Stimulated activated naive CD4-positive, alpha-beta T cell (primary cell): ENCODE data around the gene RNU6-1.
A peak's percentile ranks its signal among the peaks of the same experiment; 100 is the strongest.

Experiments used
- DNase-seq, 6 experiments: peaks; one replicate each; lab custom pipeline; 2025; lab: John Stamatoyannopoulos, UW

RNU6-1 gene

GRCh38 chr15:67820992-67821783 is 18.7 kb downstream of the RNU6-1 start:
- DNase-seq, result peak in 3 of 6 experiments; percentile 11 to 14 (median 13)

DNA sequence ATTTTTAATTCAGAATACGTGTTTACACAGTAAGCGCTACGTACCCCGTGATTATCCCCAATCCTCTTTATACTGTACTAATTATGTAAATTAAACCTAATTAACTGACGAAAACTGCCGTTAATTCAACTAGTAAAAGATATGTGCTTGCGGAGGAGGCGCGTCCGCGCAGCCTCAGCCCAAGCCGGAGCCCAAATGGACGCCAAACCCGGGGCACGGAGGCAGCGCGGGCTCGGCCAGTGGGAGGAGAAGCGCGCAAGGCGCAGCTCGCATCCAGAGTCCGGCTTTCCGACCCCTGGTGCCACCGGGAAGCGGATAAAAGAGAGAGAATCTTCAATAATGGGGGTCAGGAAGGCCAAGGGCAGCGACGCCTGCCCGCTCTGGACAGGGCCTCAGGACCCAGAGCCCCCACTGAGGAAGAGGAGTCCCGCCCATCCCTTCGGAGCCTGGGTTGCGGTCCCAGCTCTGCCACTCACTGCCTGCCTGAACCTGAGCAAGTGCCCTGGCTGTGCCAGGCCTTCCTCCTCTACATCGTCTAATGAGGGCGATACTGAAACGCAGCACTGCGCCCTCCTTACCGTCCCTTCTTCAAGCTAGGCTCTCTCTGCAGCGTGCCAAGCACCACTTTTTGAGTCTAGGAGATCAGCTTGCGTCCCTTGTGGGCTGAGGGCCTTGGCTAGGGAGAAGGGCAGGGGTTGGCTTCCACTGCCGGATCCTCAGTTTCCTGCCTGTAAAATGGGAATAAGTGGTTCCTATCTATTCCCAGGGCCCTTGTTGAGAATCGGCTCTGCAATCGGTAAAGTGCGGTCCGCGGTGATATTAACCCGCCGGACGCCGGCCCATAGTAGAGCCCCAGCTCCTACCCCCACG is 19.5 kb downstream of the RNU6-1 start:
- DNase-seq, result no peak

- no peak for DNase-seq
These were observed 20.2 kb downstream of the RNU6-1 start for GRCh38 chr15:67819636-67820035.

- no peak for DNase-seq
These were observed 21.4 kb downstream of the RNU6-1 start for GRCh38 chr15:67818464-67818863.

DNA sequence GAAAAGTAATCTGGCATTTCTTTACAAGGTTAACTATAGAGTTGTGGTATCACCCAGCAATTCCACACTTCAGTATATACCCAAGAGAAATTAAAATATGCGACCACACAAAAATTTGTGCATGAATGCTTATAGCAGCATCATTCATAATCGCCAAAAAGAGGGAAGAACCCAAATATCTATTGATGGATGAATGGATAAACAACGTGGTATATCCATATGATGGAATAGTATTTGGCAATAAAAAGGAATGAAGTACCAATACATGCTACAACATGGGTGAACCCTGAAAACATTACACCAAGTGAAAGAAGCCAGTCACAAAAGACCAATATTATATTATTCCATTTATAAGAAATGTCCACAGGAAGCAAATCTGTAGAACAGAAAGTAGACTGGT is 23.2 kb downstream of the RNU6-1 start:
- DNase-seq, result no peak

DNA sequence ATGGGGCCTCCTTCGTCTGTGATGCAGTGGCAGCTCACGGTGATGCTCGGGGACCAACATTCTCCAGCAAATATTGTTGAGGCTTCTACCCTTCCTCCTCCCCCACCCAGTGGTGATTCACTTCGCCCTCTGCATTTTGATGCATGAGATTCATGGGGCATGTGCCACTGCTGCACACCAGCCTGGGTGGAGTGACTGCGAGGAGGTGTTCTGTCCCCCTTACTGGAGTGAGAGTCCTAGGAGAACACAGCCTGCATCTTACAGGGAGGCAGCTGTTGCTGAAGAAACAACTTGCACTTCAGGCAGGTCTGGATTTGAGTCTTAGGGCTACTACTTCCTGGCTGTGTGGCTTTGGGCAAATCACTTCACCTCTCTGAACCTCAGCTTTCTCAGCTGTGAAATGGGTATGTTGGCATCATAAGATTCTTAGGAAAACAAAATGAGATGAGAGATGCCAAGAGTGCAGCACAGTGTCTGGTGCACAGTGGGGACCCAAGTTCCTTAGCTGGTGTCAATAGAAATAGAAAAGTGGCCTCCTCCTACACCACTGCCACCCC is 24.7 kb downstream of the RNU6-1 start:
- no peak for DNase-seq

DNA sequence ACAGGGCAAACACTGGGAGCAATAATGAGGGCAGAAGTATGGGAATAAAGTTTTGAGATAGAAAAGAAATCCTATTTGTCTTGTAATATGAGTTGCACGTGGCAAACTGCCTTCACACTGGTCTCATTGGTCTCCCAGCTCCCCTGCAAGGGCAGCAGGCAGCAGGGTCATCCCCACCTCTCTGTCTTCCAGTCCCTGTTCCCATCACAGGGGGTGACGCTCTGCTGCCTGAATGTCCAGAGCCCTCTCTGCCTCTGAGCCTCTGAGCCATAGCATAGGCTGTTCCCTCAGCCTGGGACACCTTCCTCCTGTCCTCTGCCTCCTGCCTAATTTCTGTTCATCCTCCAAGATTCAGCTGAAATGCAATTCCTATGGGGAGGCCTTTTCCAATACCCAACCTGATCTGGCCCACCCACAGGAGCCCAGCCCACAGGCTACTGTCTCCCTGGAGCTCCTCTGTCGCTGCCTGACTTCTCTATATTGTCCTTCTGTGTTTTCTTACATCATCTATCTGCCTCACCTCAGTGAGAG is 26.7 kb downstream of the RNU6-1 start:
- DNase-seq, result no peak

DNA sequence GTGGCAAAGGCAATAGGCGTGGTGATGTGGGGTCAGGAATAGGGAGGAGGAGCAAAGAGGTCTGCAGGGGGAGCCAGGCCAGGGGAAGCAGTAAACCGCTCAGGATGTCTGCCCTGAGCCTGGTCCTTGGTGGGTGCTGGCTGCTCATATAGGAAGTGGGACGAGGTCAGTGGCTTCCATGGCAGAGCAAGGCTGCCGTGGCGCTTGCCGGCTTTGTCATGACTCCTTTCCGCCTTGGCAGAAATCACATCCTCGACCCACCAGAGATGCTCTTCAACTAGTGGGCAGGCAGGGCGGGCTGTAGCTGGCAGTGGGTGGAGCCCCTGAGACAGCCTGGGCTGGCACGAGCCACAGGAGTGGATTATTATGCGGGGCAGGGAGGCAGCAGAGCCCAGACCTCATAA is 27.6 kb downstream of the RNU6-1 start:
- DNase-seq, result no peak

- DNase-seq, result no peak
These were observed 30.0 kb downstream of the RNU6-1 start for GRCh38 chr15:67809866-67810265.

GRCh38 chr15:67809441-67809840 is 30.4 kb downstream of the RNU6-1 start:
- DNase-seq, result no peak

GRCh38 chr15:67808821-67809220 is 31.0 kb downstream of the RNU6-1 start:
- DNase-seq, result no peak

DNA sequence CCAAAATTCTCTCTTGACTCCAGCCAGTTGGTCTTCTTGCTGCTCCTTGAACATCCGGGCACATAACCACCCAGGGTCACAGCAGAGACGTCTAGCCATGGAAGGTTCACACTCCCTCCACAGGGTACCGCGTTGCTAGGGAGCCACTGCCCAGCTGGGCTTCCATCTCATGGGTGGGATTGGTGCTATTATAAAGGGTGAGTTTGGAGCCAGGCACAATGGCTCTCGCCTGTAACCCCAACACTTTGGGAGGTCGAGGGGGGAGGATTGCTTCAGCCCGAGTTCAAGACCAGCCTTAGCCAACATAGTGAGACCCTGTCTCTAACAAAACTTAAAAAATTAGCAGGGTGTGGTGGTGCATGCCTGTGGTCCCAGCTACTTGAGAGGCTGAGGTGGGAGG is 32.0 kb downstream of the RNU6-1 start:
- DNase-seq, result no peak

DNA sequence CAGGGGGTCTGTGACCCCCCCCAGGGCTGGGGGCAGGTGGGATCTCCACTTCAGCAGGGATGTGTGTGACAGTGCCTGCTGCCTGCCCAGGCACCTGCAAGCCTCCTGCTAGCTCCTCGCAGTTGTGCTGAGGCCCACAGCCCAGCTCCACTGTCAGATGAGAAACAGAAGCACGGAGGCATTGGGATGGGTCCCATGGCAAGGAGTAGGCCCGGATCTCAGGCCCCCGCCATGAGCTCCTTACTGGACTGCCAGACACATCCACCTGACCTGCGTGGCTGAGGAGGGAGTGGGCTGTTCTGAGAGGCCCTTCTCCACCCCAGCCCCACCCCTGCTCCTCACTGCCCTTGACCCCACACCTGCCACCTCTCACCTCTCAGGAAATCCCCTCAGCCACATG is 32.7 kb downstream of the RNU6-1 start:
- DNase-seq, result no peak

GRCh38 chr15:67806536-67806935 is 33.3 kb downstream of the RNU6-1 start:
- DNase-seq, result no peak

GRCh38 chr15:67805666-67806516 is 34.0 kb downstream of the RNU6-1 start:
- DNase-seq, result no peak

DNA sequence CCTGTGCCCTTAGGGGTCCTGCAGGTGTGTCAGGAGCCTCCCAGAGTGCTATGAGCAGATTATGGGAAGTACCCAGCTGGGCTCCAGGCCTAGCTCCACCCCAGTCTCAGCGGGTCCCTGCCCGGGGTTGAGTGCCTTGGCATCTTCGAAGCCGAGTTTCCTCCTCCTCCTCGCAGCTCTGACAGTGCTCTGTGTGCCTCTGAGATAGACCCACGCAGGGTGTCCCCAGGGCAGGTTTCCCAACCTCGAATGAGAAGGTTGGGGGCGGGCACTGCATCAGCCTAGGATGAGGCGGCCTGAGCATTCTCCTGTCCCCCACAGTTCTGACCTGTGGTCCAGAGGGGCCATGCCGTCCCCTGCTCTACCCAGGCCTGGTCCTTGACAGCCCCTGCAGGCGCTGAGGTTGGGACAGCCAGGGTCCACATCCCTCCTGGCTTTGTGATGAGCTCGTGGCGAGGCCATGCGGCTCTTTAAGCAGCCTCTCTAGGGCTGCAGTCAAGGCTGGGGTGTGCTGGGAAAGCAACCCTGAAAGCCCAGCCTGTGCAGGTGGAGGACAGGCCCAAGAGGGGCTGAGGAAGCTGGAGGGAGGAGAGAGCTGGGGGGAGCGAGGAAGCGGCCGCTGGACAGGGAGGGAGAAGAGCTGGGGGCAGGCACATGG is 34.7 kb downstream of the RNU6-1 start:
- DNase-seq, result no peak

- DNase-seq, result no peak
These were observed 35.6 kb downstream of the RNU6-1 start for GRCh38 chr15:67803996-67804843.

DNA sequence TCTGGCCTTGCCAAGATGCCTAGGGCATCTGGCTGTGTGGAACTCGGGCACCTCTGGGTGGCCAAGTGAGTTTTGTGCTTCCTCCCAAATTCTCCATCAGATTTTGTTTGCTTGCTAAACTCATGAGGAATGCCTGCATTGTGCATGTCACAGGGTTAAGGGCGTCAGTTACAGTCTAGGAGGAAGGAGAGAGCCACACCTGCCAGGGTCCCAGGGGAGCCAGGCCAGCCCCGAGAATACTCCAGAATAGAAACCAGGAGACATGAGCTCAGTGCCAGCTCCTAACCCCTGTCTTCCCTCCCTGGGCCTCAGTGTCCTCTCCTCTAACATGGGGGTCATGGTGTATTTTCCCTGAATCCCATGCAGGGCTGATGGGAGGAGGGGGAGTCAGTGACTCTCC is 36.5 kb downstream of the RNU6-1 start:
- DNase-seq, result no peak

DNA sequence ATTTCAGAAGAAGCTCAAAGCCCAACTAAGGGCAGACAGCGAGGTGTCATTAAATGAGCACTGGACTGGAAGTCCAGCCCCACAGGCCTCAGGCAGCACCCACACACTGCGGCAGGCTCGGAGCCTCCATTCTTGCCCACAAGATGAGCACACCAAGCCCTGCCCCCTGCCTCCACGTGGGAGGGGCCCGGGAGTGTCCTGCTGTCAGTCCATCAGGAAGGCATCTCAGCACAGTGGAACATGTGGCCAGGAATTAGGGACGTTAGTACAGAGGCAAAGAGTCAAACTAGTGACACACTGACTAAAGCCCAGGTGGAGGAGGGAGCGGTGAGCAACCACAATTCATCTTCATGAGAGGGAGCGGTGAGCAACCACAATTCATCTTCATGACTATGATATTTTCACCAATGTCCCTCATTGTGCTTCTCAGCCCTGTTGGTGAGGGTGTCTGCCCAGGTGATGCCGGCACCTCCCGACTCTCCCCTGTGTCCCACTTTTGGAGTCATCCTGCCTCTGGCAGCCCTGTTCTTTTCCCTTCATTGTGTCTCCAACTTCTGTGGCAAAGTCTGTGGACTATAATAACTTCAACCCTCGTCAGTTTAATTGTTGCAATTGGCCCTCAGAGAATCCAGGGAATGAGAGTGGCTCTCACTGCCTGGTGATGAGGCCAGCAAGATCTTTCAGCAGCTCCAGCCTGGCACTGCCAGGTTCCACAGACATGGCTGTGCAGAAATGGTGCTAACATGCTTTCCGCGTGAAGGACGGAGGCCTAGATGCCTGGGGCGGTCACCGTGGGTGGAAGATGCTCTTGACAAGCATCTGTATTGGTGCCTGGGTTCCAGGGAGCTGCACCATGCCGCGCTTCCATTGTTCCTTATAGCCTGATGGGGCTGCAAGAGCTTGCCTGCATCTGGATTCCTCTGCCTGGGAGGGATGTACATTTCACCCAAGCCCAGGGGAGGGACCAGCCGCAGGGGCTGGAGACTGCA is 37.6 kb downstream of the RNU6-1 start:
- DNase-seq, result no peak
